Left ventricle myocardium superior (tissue), 1 donor: ENCODE data around the gene CCDC172. TPM values are rescaled to one million over a fixed set of nuclear protein-coding genes. Genes with fewer than 3 reads are reported as not detected.

Experiments used
- ATAC-seq: fragments of 200-7000 bp; cut with Tn5 transposase; one replicate; pipeline ENCODE4 v1.9.1; 2020; ENCODE audit warnings: mild to moderate bottlenecking, moderate library complexity
- DNase-seq: peaks from one replicate; pipeline ENCODE4 v3.0.0-alpha.2; 2020
- intact Hi-C: fragments of 100-400 bp; cut with micrococcal nuclease; formaldehyde crosslinking; loops from one replicate; pipeline ENCODE4 v1.11.0; 2022
- total RNA-seq: library from RNA; stranded (reverse); fragmentation: NEBNext Ultra II Directional; extraction: Animal tissue kit (Norgen Biotek cat#: 25700); gene quantifications from one replicate; pipeline ENCODE4 v1.2.1, GENCODE V29; 2021
- donor health status: DM: no; HTN: yes; CAD: no; lungs with severe emphysema.

CCDC172 gene
- total RNA-seq, 1 donor from 2014 or later, result not detected

- DNase-seq, result no peak
- intact Hi-C loops, result no loop called here
- ATAC-seq, result no peak
These were observed 93.6 kb downstream of the CCDC172 start for GRCh38 chr10:116417821-116418220.

GRCh38 chr10:116418389-116418788 lies 94.1 kb downstream of the CCDC172 start:
- no peak for ATAC-seq
- intact Hi-C loops, result no loop called here

GRCh38 chr10:116421815-116422214 lies 97.6 kb downstream of the CCDC172 start:
- DNase-seq (no peak), ATAC-seq (no peak)
- intact Hi-C loops, result no loop called here

More at GRCh38 chr10:116418389-116418788, 94.1 kb downstream of the CCDC172 start:
- no peak for DNase-seq

- DNase-seq (no peak), ATAC-seq (no peak)
- intact Hi-C loops, result no loop called here
These were observed 103.4 kb downstream of the CCDC172 start, which contains the start of gene PNLIPRP3 for GRCh38 chr10:116427671-116428070. PNLIPRP3 (plus strand) TSS chr10:116427847; CDS start chr10:116428013, 166 bp downstream.

GRCh38 chr10:116429288-116429977 lies 105.2 kb downstream of the CCDC172 start:
- ATAC-seq, result no peak
- no peak for DNase-seq
- intact Hi-C loops, result no loop called here

Other genes with a start within 250 kb of the CCDC172 start
- gene GFRA1, start 51.2 kb upstream of the CCDC172 start, total RNA-seq, result 6.7 TPM
- not detected for gene PNLIPRP3, start 103.4 kb downstream of the CCDC172 start, total RNA-seq
- gene PNLIP, start 221.5 kb downstream of the CCDC172 start, total RNA-seq, result not detected